AG20443 (cell line): ENCODE measurements around the gene MAGI3.

Source experiments
- DNase-seq: peaks from one replicate; pipeline ENCODE4 v3.0.0; 2012; ENCODE audit warnings: low spot score, mixed read lengths

Gene MAGI3

DNA sequence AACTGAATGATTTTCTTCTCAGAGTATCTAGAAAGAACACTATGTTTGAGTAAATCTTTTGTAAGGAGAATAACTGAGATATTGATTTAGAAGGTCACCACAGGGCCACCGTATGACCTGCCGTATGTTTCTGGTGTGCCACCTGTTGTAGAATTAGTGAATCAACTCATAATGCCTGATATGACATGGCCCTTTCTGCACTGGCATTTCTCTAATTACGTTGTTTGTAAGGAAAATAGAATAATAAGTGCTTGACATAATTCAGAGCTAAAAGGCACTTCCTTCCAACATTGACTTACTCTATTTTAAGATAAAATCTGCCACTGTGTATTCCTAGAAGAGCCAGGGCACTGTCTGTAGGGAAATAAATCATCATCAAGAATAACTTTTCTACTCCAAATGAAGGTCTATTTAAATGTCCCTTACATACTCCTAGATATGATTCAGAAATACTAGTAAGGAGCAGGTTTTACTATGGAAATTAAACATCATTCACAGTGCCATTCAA, 267.3 kb downstream of the MAGI3 start:
- no peak for DNase-seq

DNA sequence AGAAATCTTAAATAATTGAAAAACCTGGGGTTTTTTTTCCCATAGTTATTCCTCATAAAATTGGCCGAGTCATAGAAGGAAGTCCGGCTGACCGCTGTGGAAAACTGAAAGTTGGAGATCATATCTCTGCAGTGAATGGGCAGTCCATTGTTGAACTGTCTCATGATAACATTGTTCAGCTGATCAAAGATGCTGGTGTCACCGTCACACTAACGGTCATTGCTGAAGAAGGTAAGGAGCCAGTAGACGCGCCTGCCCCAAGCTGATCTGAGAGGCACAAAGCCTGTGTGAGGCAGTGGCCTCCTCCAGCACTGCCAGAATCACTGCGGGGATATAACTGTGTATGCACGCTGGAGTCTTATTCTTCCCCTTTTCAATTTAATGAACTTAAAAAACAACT, 268.7 kb downstream of the MAGI3 start:
- DNase-seq, result no peak

DNA sequence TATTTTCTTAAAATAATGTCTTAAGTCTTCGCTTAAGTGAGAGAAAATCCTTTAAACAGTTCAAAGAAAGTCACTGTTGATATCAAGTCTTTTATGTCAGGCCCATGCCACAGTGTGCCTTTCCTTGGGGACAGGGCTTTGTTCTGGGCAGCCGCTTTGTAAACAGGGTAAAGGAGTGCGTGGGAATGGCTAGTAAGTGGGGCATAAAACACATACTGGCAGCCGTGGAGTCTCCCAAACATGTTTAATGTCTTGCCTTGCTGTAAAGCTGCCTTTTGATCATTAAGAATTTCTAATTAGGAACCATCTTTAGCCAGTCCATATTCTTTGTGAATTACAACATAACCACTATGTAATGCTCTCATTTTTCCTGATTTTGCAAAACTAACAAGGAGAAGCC, 269.2 kb downstream of the MAGI3 start:
- no peak for DNase-seq

DNA sequence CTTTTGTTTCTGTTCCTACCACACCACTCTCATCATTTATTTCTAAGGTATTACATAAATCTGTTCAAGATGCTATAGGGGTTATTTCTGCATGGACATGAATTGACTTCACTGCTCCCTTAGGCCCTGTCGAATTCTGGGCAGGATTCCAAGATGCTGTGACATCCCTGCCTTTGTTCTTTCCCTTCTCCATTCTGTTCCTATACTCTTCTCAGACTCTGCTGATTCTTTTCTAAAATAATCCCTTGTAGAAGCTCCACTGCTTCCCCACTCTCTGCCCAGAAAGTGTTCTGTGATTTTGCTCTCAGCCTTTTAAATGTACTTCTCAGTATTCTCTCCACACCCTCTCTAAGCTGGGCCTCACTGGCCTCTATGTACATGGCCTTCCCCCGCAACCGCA, 269.8 kb downstream of the MAGI3 start:
- DNase-seq, result no peak

DNA sequence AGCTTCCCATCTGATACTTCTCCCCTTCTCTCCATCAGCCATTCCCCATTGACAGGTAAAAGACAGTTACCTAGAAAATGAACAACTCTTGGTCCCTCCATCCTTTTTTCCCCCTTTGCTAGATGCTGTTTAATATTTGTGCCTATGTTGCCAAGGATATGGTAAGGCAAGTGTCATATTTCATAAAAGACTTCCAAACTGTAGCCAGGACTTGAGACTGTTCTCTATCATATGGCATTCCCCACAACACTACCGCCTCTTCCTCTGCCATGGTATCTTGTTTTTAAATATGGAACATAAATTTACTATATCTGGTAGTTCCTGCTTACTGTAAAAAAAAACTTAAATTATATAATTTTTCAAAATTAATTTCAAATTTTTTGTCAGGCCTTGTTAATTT, 271.8 kb downstream of the MAGI3 start:
- DNase-seq, result no peak

DNA sequence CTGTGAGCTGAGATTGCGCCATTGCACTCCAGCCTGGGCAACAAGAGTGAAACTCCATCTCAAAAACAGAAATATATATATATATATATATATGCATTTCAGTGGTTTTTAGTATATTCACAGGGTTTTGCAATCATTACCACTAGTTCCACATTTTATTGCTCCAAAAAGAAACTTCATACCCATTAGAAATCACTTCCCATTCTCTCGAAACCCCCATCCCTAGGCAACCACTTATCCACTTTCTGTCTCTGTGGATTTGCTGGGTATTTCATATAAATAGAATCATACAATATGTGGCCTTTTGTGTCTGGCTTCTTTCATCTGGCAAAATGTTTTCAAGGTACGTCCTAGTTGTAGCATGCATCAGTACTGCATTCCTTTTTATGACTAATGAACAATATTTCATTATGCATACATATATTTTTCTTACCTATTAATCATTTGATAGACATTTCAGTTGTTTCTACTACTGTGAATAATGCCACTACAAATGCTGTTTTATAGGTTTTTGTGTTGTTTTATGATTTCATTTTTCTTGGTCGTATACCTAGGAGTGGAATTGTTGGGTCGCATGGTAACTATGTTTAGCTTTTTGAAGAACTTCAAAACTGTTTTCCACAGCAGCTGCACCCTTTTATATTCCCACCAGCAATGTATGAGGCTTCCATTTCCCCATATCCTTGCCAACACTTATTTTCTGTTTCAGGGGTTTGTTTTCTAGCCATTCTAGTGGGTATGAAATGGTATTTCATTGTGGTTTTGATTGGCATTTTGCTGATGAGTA, 273.0 kb downstream of the MAGI3 start:
- no peak for DNase-seq

DNA sequence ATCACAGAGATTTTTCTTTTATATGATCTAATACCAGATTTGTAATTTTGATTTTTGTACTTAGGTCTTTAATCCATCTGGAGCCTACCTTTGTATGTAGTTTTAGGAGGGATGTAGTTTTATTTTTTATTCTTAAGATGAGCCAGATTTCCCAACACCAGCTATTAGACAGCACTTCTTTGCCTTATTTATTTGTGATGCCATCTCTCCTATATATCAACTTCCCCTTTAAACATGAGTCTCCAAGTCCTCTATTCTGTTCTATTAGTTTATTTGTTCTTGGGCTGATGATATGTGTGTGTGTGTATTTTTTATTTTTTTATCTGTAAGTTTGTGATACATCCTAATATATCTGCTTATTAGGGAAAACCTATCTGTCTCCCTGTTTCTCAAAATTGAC, 274.8 kb downstream of the MAGI3 start:
- no peak for DNase-seq

DNA sequence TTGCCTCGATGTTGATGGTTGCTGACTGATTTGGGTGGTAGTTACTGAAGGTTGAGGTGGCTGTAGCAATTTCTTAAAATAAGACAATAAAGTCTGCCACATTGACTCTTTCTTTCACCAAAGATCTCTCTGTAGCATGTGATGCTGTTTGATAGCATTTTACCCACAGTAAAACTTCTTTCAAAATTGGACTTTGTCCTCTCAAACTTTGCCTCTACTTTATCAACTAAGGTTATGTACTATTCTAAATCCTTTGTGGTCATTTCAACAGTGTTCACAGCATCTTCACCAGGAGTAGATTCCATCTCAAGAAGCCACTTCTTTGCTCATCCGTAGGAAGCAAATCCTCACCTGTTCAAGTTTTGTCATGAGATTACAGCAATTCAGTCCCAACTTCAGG, 275.8 kb downstream of the MAGI3 start:
- no peak for DNase-seq

DNA sequence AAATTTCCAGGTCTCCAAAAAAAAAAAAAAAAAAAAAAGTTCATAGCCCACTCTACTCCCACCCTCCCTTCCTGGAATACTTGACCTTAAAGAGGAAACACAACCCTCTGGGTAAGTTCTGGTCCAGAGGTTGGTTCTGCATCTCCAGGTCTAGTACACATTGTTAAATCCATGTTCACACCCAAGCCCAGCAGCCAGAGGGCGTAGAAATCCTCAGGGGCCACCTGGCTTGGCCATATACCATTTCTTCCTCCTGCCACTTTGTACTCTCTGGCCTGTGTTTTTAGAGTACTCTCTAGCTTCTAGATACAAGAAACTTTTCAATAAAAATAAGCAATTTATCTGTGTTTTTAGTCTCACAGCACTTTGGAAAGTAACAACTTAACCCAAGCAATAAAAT, 279.7 kb downstream of the MAGI3 start:
- DNase-seq, result no peak

DNA sequence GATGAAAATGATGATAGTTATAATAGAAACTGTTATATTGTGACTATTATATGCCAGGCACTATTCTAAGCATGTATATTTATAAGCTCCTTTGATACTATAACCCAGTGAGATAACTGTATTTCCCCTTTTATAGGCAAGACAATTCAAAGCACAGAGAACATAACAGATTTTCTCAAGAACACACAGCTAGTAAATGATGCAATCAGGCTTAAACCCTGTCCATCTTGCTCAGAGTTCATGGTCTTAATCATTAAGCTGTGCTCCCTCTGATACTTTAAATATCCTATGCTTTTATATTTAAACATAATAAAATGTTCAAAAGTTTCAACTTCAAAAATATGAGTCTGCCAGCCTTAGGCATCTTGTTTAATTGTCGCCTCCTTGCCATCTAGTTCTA, 280.3 kb downstream of the MAGI3 start:
- DNase-seq, result no peak

DNA sequence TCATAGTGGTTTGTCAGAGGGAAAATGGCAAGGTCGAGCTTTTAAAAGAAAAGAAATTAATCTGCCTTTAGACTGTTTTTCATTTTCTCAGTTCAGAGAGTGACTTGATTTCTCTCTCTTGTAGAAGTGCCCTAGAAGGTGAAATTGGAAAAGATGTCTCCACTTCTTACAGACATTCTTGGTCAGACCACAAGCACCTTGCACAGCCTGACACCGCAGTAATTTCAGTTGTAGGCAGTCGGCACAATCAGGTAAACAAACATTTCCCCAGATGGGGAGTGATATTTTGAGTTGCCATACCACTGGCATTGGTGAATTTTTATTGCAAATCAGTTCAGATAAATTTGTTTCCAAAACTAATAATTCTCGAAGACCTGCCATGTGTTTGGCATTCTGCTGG, 282.2 kb downstream of the MAGI3 start:
- DNase-seq, result no peak

DNA sequence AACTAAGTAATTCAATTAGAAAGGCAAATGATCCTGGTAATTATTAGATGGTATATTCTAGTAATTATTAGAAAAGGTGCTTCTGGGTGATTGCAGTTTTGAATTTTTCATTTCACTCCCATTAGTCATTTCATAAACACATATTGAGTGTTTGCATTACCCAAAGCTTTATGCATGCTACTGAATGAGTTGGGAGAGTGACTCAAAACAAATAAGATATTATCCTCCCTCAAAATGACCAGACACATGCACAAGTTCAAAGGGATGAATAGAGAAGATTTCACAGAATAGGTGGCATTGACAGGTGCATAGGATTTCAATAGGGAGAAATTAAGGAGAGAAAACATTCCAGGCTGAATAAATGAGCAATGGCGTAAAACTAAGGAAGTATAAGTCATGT, 284.3 kb downstream of the MAGI3 start:
- DNase-seq, result no peak

DNA sequence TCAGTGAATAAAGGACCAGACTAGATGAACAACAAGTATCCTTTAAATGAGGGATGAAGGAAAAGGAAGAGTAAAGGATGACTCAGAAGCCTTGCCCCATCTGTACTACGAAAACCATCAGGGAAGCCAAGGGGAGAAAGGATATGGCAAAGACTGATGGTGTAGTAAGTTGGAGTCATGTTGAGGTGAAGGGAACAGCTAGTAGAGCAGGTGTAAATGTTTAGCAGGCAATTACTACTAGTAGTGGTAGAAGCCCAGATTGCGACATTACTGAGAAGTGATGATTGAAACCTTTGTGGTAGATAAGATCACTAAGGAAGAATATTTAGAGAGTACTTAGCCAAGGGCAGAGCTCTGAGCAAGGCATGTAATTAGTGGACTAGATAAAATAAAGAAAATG, 285.0 kb downstream of the MAGI3 start:
- no peak for DNase-seq

DNA sequence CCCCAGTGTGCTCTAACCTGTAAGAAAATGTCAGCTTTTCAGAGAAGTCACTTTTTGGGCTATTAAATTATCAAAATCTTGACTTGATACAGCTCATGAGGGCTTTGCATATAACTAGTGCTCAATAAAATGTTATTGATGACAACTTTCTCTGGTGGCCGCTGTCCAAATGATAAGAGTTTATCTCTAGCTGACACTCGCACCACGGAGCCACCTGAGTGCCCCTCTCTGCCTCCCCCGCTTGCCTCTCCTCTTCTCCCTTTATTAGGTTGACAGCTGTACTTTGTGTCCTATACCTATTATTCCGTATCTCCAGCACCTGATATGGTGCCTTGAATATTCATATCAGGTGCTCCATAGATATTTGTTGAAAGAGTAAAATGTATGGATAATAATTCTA, 286.2 kb downstream of the MAGI3 start:
- no peak for DNase-seq

DNA sequence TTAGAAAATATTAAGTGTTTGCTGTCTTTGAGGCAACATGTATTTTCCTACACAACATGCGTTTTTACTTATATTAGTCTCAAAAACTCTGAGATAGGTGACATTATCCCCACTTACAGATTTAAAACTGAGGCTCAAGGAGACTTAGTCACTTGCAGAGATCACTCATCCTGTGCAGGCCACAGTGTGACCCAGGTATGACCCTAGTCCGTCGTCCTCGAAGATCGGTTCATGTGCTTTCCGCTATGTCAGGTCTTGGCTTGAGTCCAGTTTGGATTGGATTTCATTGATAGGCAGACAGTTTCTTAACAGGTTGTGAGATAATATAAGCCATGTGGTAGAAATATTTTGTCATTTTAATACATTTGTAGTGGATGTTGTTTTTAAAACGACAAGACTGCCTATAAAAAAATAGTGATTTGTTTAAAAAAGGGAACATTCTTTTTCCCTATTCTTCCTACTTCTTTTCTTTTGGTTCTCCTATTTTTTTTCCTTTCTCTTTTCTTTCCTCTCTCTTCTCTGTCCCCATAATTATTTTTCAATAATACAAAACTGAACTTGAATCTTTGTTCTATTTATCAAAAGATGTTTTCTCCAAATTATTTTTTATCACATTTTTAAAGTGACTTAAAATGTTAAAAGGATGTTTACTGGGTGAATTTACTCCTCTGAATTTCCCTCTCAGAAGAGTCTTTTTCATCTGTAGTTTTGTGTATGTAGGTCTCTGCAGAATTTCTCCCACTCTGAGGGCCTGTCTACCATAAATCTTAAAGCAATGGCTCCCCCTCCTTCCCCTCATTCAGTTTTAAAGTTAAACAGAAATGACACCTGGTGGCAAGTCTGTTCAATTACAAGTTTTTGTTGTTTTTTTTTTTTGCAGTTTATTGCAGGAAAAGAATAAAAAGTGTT, 287.2 kb downstream of the MAGI3 start:
- peak; percentile 63 for DNase-seq

DNA sequence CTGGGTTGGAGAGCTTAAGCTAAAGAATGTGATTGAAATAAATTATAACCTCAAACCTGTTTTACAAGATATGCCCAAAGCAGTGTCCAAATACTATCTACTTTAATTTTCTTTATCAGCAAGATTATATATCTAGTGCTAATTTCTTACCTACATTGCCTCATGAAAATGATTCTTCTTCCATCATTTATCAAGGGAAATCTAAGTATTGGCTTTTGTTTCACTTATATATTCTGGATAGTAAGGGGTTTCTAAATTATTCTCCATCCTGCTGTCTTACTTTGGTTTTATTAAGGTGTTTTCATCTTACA, 287.8 kb downstream of the MAGI3 start:
- DNase-seq, result no peak

DNA sequence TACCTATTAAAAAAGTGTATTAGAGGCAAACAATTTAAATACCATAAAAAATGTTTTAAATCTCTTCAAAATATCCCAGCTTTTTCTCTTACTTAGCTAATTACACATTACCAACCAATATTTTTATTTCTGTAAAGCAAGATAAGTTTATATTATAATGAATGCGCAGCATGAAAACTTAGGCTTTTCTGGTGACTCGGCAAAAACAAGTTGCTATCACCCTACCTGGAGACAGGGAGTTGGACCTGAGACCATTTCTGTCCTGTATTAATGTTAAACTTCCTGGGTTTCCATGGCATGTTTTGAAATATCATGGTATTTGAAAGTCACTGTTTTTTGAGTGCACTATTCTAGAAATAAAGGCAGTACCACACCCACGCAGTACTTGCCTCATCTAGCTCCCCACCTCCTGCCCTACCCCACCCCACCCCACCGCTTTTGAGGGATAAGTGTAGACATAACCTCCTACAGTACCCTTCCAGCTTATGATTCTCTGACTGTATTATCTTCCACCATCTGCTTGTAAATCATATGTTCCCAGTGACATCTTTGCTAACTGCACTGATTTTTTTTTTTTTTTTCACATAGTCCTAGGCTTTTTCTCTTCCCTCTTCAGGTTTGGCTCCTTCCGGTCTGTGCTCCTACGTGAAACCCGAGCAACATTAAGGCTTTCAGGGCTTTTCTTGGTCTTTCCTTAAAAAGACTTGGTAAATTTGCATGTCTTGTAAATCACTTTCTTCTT, 291.5 kb downstream of the MAGI3 start:
- no peak for DNase-seq

DNA sequence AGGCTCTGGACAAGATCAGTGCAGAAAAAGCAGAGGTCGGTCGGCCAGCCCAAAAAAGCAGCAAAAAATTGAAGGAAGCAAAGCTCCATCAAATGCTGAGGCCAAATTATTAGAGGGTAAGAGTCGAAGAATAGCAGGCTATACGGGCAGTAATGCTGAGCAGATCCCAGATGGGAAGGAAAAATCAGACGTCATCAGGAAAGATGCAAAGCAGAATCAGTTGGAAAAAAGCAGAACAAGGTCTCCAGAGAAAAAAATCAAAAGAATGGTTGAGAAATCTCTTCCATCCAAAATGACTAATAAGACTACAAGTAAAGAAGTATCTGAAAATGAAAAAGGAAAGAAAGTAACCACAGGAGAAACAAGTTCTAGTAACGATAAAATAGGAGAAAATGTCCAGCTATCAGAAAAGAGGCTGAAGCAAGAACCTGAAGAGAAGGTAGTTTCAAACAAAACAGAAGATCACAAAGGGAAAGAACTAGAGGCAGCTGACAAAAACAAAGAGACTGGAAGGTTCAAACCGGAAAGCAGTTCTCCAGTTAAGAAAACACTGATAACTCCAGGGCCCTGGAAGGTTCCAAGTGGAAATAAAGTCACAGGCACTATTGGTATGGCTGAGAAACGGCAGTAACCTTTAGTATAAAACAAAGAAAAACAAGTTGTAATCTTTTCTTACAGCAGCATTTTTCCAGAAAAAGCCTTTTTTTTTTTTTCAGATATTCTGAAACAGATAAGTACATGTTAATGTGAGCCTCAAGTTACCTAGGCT, 293.3 kb downstream of the MAGI3 start:
- DNase-seq, result peak; percentile 37

DNA sequence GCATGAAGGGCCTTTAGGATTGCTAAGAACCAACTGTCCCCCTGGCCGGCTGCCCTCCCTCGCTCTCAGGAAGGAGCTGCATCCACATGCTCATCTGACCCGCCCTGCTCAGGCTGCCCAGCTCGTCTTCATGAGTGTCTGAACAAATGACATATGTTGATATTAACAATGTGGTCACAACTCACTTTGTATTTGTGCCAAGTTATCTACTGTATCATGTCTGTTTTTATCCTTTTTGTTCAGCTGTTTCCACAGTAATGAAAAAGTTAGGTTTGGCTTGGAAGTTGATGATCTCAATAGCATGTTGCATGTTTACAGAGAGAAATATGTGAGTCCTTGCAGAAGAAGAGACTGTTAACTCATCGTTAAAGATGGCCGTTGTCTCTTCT, 293.8 kb downstream of the MAGI3 start:
- DNase-seq, result peak; percentile 73

DNA sequence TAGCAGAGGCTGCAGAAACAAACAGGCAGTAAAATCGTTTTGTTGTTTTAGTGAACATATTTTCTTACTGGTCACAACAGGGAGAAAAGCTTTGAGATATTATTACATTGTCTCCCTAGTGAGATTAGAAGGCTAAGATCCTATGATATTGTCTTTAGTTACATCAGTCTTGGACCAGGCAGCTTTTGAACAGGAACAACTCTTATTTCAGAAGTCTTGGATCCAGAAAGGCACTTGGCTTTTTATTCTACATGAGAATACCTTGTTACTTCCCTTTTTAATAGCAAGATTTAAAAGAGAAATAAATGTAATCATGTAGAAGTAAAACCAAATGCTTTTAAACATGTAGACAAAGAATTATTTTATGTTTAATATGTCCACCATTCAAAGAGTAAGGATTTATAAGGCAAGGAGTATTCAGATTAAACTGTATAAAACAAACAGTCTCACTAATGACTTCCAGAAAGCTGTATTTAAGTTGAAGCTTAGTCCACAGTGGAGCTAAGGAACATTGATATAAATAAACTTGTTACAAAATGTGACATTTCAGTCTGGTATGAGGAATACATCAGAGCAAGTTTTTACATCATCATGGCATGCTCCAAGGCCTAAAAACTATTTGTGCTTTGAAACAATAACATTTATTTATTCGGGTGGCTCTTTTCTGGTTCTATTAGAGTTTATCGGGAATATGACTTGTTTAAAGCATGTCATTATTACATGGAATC, 296.7 kb downstream of the MAGI3 start:
- DNase-seq, result no peak

DNA sequence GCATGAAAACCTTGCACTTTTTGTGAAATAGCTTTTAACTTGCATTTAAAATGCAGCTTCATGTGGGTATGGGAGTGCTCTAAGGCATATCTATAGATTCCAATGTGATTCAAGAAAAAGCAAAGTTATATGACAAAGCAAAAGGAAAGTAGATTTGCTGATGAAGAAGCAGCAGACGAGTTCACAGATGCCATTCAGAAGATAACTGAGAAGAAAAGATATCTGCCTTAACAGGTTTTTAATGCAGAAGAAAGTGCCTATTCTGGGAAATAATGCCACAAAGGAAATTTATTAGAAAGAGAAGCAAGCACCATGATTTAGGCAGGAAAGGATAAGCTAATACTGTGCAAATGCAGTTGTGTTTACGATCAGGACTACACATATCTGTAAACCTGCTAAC, 300.9 kb downstream of the MAGI3 start:
- DNase-seq, result no peak
